GM18511 (cell line): ENCODE measurements around the gene CHST7.

Experiments
- ATAC-seq: cut with Tn5 transposase; IDR thresholded peaks from one replicate; pipeline ENCODE4 v1.9.1; 2021; ENCODE audit warnings: mild to moderate bottlenecking, moderate library complexity; ENCODE audit not compliant: unreplicated experiment

The CHST7 gene

GRCh38 chrX:46643636-46644035 lies 70.1 kb downstream of the CHST7 start:
- ATAC-seq = no peak

- no peak for ATAC-seq
Observed at GRCh38 chrX:46645614-46646013, 72.0 kb downstream of the CHST7 start.

GRCh38 chrX:46647251-46647650 lies 73.7 kb downstream of the CHST7 start:
- no peak for ATAC-seq
